Measurements from ENCODE around the gene SGMS1. TPM values are rescaled to one million over a fixed set of nuclear protein-coding genes. Genes with fewer than 3 reads are reported as not detected.

Gene SGMS1
- polyA plus RNA-seq, 3 donors = 6.6 to 17.5 (median 8.4) TPM

DNA sequence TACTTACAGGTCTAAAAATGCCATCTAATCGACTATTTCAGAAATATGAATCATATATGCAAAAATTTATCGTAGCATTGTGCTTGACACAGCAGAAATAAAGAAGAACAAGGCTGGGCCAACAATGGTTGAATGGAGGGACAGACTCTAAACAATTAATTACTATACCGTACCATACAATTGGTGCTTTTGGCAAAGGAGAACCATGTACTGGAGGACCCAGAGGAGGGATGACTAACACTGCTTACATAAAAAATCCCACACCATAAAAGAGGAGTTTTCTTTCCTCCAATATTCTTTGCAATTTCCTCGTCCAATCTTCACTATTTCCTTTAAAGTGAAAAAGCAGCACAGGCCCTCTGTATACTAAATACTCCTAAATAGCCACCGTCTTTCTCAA lies 94.1 kb downstream of the SGMS1 start:
- 89 to 95% (median 91%) methylated on average over 5 of the region's 5 CpGs for WGBS, 3 donors

GRCh38 chr10:50528206-50528605 lies 95.5 kb downstream of the SGMS1 start:
- no peak overlapping the region for H3K27ac ChIP-seq (ENCODE audit: low read depth, low read length)
- 89 to 95% (median 95%) methylated on average over 2 of the region's 2 CpGs for WGBS, 3 donors

More for the DNA sequence above, 94.1 kb downstream of the SGMS1 start:
- no peak overlapping the region for H3K27ac ChIP-seq (ENCODE audit: low read depth, low read length)

DNA sequence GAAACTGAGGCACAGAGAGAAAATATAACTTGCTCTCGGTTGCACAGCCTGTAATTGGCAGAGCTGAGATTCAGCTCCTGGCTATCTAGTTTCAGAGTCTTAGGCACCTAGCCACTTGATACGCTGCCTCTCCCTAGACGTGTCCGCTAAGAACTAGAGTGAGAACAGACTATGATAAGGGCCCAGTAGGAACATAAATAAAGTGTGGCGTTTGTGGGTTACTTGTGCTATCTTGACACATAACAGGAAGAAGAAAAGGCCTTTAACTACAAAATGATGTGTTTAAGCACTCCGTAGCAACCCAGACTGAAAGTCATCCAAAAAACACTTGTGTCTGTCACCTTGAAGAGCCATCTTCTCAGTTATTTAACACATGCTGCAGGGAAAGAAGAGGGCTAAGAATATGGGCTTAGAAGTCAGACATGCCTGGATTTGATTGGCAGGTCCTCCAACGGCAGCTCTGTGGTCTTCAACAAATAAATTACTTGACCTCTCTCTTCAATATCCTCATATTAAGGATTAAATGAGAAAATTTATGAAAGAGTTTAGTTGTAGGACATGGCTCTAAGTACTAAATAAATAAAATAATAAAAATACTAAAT lies 96.2 kb downstream of the SGMS1 start:
- 46 to 76% (median 70%) methylated on average over 7 of the region's 7 CpGs for WGBS, 3 donors
- no peak overlapping the region for H3K27ac ChIP-seq (ENCODE audit: low read depth, low read length)

- WGBS, 3 donors = 90 to 95% (median 93%) methylated on average over 4 of the region's 4 CpGs
Observed at GRCh38 chr10:50526185-50526584, 97.6 kb downstream of the SGMS1 start.

DNA sequence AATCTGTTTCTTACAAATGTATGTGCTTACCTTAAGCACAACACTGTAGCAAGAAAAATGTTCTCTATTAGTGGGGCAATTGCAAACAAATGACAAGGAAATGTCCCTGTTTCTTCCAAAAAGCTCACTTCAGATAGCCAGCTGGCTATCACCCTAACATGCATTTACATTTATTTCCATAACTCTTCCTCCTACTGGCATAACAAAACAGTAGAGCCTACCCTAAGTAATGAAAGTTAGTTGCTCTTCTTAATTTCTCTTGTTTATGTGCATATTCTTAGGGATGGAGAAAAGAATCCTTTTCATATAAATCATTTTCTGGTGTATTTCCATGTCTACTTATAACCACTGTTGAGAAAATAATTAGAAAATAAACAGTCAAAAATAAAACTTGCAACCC lies 100.4 kb downstream of the SGMS1 start:
- H3K27ac ChIP-seq (ENCODE audit: low read depth, low read length) = no peak overlapping the region

More at GRCh38 chr10:50526185-50526584, 97.6 kb downstream of the SGMS1 start:
- H3K27ac ChIP-seq (ENCODE audit: low read depth, low read length) = no peak overlapping the region

DNA sequence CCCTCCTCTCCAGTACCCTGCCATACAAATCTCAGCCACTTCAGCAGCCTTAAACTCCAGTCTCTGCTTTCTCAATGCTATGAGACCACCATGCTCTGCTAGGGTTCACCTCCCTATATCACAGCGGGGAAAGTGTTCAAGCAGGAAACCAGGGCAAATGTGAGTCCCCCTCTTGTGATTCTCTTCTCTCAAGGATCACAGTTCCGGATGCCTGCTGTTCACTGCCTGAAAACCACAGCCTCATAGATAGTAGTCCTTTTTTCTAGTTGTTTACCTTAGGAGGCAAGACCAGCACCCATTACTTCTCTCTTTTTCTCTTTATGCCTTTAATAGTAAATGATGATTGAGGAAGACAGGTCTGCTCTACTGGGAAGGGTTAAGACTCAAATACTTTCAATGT lies 100.8 kb downstream of the SGMS1 start:
- no peak overlapping the region for H3K27ac ChIP-seq (ENCODE audit: low read depth, low read length)
- 86 to 89% (median 89%) methylated on average over 2 of the region's 2 CpGs for WGBS, 3 donors

DNA sequence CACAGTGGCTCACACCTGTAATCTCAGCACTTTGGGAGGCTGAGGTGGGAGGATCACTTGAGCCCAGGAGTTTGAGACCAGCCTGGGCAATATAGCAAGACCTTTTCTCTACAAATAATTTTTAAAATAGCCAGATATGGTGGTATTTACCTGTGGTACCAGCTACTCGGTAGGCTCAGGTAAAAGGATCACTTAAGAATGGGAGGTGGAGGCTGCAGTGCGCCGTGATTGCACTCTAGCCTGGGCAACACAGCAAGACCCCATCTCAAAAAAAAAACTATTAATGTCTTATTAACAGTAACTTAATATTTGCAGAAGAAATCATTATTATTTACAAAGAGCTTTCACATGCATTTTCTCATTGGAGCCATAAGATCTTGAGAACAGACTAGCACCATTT lies 103.6 kb downstream of the SGMS1 start:
- 96 to 100% (median 100%) methylated on average over 3 of the region's 3 CpGs for WGBS, 3 donors
- no peak overlapping the region for H3K27ac ChIP-seq (ENCODE audit: low read depth, low read length)

DNA sequence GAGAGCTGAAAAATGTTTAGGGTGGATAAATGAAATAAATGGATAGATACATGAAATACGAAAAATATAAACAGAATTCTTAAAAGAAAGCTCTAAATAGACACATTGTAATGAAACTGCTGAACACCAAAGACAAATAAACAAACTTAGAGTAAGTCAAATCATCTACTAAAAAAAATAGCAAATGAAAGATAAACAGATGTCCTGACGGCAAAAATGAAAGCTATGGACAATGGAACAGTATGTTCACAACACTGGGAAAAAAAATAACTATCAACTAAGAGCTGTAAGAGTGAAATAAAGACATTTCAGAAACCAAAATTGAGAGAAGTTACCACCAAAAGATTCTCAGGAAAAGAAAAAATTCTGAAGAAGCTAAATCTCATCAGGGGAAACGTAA lies 106.1 kb downstream of the SGMS1 start:
- 81 to 89% (median 82%) methylated on average over 3 of the region's 3 CpGs for WGBS, 3 donors
- no peak overlapping the region for H3K27ac ChIP-seq (ENCODE audit: low read depth, low read length)

DNA sequence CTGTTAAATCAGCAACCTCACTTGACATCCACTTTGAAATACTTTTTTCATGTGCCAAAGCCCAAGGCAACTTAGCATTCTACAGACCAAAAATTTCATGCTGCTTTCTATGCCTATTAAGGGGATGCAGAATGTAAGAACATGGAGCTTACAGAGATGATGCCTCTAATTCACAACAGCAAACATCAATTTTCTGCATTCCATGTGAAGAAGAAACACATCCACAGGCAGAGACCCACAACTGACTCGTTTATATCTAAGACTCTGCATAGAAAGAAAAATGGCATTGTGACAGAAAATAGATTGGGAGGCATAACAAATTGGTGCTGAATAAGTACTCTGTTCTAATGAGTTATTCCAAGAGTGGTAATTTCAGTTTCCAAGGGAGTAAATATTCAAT lies 107.6 kb downstream of the SGMS1 start:
- 35 to 68% (median 52%) methylated on average over 1 of the region's 1 CpG for WGBS, 3 donors
- H3K27ac ChIP-seq (ENCODE audit: low read depth, low read length) = no peak overlapping the region

- H3K27ac ChIP-seq (ENCODE audit: low read depth, low read length) = no peak overlapping the region
- WGBS, 3 donors = 83 to 97% (median 96%) methylated on average over 2 of the region's 2 CpGs
Observed at GRCh38 chr10:50515420-50515819, 108.3 kb downstream of the SGMS1 start.

- WGBS, 3 donors = 69 to 90% (median 80%) methylated on average over 2 of the region's 2 CpGs
- H3K27ac ChIP-seq (ENCODE audit: low read depth, low read length) = no peak overlapping the region
Observed at GRCh38 chr10:50514995-50515394, 108.8 kb downstream of the SGMS1 start.

DNA sequence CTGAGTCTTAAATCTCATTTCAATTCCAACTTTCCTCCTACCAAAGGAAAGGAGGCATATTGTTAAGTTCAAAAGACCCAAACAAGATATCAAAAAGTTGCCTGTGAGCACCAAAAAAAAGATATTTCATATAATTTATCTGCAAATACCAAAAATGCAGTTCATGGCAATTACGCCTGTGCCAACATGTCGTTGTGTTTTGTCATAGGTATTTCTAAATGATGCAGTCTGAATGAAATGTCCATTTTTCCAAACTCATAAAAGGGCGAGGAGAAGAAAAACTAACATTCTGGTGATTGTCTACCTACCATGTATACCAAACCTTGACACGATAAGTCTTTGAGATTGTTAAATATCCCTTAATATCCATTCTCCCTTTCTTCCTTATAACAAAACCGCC lies 109.8 kb downstream of the SGMS1 start:
- 77 to 95% (median 92%) methylated on average over 5 of the region's 5 CpGs for WGBS, 3 donors
- no peak overlapping the region for H3K27ac ChIP-seq (ENCODE audit: low read depth, low read length)

GRCh38 chr10:50512743-50513416 lies 110.9 kb downstream of the SGMS1 start:
- 93 to 96% (median 95%) methylated on average over 3 of the region's 3 CpGs for WGBS, 3 donors
- H3K27ac ChIP-seq (ENCODE audit: low read depth, low read length) = no peak overlapping the region

- H3K27ac ChIP-seq (ENCODE audit: low read depth, low read length) = no peak overlapping the region
- WGBS, 3 donors = 21 to 81% (median 73%) methylated on average over 1 of the region's 1 CpG
Observed at GRCh38 chr10:50512214-50512595, 111.6 kb downstream of the SGMS1 start.

DNA sequence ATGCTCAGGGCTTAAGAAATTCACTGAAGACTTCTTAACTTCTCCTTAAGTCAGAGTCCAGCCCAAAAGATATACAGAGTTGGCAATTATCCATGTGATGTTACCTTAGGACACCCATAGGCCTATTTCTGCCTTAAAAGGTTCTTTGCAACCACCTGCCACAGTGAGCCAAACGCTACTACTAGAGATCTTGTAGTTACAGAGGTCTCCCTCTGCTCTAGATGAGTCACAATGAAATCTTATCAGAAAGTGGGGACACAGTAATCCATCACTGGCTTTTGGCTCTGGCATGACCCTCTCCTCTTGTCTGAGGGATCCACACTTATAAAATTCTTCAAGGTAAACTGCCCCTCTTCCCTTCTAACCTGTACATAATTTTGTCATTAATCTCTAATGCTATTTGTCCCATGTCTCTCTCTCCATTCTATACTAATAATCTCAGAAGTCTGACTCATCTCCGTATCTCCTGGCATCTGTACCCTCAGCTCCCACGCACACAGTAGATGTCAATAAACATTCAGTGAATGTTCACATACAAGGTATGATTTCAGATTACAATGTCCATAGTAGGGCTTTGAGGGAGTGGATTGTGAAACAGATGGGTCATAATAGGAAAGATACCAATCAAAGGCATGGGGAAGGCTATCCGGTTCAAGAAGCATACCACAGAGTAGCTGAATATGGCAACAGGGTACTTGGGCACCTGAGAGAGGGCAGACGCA lies 112.1 kb downstream of the SGMS1 start:
- 74 to 85% (median 83%) methylated on average over 5 of the region's 5 CpGs for WGBS, 3 donors
- no peak overlapping the region for H3K27ac ChIP-seq (ENCODE audit: low read depth, low read length)

DNA sequence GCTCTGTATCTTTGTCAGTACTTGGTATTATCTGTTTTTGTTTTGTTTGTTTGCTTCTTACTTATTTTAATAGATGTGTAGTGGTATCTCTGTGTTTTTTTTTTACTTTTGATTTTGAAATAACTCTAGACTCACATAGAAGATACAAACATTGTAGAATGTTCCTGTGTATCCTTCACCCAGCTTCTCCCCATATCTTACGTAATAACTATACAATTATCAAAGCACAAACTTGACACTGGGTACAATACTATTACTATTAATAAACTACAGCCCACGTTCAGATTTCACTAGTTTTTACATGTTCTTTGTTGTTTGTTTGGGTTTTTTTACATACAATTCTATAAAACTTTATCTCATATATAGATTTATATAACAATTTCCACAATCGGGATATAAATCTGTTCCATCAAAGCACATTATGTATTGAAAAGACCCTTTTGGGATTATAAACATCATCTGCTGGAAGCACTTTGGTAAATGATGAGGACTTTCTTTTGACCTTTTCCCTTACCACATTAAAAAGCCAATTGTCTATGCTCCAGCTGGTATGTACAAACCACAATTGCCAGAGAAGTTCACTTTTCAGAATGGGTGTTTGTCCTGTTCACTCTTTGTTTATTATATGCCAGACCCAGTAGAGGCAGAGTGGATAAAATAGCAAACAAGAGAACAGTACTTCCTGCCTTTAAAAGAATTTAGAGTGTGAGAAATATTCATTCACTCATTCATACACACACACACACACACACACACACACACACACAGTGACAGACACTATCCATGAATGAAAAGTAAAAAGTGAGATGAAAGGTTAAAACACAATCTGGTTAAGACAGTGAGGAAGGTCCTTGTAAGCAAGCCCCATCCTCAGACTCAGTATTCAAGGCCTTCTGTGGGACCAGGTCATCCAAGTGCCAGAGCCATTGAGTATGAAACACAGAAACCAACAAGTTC lies 113.0 kb downstream of the SGMS1 start:
- WGBS, 3 donors = 83 to 84% (median 84%) methylated on average over 3 of the region's 3 CpGs
- H3K27ac ChIP-seq (ENCODE audit: low read depth, low read length) = no peak overlapping the region

- WGBS, 3 donors = 91 to 95% (median 93%) methylated on average over 5 of the region's 5 CpGs
- no peak overlapping the region for H3K27ac ChIP-seq (ENCODE audit: low read depth, low read length)
Observed at GRCh38 chr10:50508315-50509051, 115.3 kb downstream of the SGMS1 start.
